Breast epithelium (tissue), 3 donors: ENCODE data around the gene C10orf143.

Experiments
- POLR2A ChIP-seq: fragments of 450-650 bp; IDR thresholded peaks from one replicate; pipeline ENCODE4 v1.6.1; 2016; ENCODE audit warnings: antibody characterized with exemption, mild to moderate bottlenecking, moderate library complexity
- TF ChIP-seq, protein P1 (sequence below), 3 donors: fragments of 450-650 bp; IDR thresholded peaks; one replicate each; pipeline ENCODE4 v1.5.1; 2016 to 2017; ENCODE audit warnings: antibody characterized with exemption in 3 of 3, mild to moderate bottlenecking in 3 of 3, moderate library complexity in 3 of 3

- TF ChIP-seq, protein P1, sequence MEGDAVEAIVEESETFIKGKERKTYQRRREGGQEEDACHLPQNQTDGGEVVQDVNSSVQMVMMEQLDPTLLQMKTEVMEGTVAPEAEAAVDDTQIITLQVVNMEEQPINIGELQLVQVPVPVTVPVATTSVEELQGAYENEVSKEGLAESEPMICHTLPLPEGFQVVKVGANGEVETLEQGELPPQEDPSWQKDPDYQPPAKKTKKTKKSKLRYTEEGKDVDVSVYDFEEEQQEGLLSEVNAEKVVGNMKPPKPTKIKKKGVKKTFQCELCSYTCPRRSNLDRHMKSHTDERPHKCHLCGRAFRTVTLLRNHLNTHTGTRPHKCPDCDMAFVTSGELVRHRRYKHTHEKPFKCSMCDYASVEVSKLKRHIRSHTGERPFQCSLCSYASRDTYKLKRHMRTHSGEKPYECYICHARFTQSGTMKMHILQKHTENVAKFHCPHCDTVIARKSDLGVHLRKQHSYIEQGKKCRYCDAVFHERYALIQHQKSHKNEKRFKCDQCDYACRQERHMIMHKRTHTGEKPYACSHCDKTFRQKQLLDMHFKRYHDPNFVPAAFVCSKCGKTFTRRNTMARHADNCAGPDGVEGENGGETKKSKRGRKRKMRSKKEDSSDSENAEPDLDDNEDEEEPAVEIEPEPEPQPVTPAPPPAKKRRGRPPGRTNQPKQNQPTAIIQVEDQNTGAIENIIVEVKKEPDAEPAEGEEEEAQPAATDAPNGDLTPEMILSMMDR (IDR thresholded peaks at IDR 0.05) = no peak
- no peak for TF ChIP-seq POLR2A
Measured at GRCh38 chr10:130078120-130078519, 32.5 kb downstream of the C10orf143 start.
